Hematopoietic multipotent progenitor cell treated with erythropoietin and hydrocortisone succinate and interleukin-3 and kit ligand, for 4 days (in vitro differentiated cells): ENCODE data around the gene PTPRQ.

Experiments used
- DNase-seq: peaks from one replicate; pipeline ENCODE4 v3.0.0-alpha.2; 2015

PTPRQ gene

DNA sequence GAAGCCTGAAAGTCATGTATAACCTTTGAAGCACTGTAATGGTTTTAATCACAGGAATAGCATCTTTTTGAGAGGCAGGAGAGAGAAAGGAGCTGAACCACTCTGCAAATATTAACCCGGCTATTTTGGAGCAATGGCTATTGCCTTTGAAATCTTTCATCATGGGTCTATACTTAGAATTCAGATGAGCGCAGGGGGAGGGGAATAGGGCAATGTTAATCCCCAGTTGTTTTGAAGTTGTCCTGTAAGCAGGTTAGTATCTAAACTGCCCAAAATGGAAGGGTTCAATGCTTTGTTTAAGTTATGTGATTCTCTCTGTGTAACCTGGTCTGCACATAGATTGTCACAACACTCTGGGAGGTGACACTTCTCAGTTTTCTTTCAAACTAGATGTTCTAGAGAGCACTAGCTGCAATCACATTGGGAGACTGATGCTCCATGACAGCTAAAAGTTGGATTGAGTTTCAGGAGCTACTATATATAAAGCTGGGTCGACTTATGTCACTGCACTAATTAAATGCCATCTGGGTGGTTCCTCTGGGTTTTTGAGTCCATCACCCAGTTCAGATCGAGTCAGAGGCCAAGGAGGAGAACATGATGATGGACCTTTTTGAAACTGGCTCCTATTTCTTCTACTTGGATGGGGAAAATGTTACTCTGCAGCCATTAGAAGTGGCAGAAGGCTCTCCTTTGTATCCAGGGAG, 263.2 kb downstream of the PTPRQ start, which contains the start of gene MYF6:
Gene MYF6, plus strand, starts transcription at position 509 of the 704 bp plus-strand sequence. Its CDS starts 86 bp downstream, at position 595.
- no peak for DNase-seq

DNA sequence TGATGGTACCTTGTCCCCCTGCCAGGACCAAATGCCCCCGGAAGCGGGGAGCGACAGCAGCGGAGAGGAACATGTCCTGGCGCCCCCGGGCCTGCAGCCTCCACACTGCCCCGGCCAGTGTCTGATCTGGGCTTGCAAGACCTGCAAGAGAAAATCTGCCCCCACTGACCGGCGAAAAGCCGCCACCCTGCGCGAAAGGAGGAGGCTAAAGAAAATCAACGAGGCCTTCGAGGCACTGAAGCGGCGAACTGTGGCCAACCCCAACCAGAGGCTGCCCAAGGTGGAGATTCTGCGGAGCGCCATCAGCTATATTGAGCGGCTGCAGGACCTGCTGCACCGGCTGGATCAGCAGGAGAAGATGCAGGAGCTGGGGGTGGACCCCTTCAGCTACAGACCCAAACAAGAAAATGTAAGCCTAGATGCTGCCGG, 263.8 kb downstream of the PTPRQ start:
- DNase-seq = no peak

DNA sequence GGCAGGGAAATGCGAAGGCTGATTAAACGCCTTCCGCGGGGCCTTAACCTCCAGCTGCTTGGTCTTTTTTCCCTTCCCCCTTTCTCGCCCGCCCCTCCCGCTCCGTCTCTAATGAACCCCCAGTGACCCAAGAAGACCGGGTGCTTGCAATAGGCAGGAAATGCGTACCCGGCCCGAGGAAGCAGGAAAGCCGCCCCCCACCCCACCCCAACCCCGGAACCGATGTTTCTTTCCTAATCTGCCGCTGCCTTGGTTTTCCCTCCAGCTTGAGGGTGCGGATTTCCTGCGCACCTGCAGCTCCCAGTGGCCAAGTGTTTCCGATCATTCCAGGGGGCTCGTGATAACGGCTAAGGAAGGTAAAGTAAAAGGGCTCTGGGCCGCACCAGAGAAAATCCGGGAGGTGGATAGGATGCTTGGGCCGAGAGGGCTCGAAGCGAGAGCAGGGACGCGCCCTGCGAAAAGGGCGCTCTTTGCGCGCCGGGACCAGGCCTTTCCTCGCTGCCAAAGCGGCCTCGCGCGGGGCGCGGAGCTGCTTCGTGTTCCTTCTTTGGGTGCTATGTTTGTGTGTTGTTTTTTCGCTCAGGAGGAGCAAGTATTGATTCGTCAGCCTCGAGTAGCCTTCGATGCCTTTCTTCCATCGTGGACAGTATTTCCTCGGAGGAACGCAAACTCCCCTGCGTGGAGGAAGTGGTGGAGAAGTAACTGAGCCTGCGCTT, 264.4 kb downstream of the PTPRQ start:
- peak; percentile 5 for DNase-seq

DNA sequence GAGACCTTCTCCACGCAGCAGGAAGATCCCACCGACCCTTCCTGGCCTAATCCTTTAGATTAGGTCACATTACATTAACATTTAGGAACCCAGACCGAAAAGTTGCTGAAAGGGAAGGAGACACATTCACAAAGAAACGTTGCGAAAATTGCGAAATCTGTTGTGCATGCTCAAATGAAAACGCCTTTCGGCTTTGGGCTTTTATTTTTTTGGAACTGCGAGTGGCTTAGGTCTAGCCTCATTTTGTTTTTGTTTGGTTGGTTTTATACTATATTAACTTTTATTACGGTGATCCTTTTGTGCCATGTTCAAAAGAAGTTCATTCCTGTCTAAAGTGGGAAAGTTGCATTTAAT, 264.9 kb downstream of the PTPRQ start:
- peak; percentile 23 for DNase-seq

DNA sequence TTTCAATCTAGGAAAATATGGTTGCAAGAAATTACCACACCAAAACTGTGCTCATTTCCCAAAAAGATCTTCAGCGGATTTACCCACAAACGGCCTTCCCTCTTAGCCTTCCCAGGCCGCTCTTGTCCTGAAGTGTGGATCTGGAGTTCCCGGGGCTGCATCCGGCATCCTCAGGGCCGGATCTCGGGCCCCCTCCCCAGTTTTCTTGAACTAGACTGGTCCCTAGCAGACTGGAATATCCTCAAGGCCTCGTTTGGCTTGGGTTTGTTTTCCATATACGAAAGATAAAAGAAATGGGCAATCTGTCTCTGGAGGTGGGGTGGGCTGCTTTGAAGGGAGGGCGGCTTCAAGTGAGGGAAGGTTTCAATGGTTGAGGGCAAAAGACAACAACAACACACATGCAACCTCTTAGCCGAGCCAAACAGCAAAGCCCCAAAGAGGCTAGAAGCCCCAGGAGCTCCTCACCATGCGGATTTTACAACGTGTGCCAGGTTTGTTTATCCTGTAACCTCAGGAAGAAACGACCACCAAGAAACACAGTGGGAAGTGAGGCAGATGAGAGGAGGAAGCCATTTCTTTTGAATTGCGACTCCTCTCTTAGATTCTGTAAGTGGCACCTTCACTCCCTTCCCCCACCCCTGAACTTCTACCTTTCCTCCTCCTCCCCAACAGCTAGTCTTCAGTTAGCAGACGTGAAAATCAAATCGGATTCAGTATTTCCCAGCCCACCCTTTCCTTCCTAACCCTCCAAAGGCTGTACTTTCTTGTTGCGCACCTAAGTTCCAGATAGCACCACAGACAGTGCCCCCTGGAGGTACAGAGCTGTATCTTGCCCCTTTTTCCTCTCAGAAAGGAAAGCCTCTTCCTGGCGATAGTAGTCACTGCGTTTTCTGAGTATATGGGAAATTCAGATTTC, 266.0 kb downstream of the PTPRQ start:
- DNase-seq = peak; percentile 53

DNA sequence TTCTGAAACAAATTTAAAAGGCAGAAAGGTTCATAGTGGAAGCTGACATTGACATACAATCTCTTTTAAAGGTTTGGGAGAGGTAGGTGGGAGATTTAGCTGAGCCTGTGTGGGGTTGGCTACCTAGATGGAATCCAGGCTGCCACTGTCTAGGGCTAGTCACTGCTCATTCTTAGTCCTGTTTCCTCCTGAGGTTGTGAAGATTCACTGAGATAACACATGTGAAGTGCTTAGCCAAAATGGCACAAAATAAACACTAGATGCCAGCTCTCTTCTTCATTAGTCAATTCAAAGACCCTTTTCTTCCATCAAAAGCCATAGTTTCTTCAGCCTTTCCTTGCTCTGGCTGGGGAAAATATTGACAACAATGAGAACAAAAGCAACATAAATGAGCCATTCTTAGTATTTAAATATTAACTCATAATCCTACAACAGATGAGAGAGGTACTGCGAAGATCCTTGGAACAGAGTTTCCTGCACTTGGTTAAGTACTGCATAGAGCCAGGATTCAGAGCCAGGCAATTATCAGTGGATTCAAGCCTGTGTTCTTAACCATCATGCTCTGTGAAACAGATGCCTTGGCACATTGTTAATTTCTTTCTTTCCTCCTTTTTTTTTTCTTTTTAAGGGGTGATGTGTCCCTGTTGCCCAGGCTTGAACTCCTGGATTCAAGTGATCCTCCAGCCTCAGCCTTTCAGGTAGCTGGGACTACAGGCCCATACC, 266.9 kb downstream of the PTPRQ start:
- no peak for DNase-seq

DNA sequence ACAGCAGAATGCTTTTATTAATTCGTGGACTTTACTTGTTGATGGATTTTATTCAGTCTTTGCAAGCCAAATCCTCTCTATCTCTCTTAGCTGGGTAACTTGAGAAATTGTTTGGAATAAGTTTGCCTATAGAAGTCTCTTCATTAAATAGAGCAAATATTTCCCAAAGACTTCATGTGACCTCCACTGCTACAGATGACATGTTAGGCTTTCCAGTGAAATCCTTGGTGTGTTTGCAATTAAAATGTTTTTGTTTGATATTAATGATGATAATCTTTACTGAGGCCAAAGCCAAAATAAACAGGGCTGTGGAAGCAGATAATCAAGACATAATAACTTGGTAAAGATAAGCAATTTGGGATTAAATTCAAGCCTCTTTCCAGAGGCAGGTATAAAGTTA, 267.8 kb downstream of the PTPRQ start:
- no peak for DNase-seq

DNA sequence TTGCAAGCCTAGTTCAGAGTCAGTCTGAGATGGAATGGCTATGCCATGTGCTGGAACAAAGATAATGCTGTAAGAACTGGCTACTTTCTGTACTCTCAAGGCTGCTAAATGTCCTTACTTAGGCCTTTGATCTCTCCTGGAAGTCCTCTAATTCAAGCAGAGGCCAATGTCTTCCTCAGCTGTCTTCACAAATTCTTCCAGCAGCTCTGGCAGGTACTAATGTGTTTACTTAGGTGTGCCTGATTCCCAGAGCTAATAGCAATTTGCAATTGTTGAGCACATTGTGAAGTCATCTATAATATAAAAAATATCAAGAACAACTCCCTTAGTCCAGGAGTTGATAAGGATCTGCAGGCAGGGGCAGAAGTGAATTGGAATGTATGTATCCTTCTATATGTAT, 268.8 kb downstream of the PTPRQ start:
- DNase-seq = no peak

DNA sequence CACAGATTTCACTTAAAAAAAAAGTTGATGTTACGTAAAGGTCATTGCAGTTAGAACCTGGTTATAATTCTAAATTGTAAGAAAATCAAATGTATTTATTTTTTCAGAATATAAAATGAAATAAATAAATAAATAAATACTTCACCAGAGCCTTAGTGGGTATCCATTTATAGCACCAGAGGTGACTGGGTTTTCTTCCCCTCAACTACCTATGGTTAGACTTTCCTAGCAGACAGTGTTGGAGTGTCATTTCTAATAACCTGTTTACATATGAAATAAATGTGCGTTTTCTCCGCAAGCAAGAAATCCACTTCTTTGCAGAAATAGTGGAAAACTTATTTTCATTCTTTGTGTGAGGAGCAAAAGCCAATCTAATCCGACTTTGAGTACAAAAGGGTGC, 269.4 kb downstream of the PTPRQ start:
- DNase-seq = no peak

DNA sequence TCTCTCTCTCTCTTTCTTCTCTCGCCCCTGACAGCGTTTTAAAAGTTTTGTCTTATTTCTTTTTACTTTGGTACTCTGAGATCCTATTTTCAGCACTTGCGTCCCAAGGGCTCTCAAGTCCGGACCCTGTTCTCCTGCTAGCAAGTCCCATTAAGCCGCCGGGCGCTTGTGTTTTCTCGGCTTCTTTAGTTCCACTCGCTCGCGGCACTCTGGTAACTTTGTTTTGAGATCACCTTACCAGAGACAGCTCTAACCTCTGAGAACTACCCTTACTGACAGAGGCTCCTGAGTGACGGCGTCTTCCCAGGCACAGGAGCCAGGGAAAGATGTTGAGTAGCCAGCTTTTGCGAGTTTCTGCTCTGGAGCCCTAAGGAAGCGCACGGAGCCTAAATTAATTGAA, 270.0 kb downstream of the PTPRQ start:
- no peak for DNase-seq

DNA sequence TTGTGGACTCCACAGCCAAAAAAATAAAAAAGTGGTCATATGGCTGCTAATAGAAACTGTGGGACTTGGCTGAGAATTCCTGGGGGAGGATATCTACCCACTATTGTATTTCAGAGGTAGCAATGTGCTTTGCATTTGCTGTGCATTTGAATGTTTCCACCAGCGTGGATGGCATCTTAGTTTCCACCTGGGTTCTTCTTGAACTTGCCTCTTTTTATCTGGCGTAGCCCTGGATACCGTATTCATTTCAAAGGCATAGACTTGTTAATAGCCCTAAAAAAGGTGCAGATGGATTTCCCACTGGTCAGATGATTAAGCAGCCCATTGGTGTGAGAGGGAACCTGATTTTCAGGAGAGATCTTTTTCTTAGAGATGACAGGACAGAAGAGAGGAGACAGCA, 270.8 kb downstream of the PTPRQ start:
- DNase-seq = no peak

DNA sequence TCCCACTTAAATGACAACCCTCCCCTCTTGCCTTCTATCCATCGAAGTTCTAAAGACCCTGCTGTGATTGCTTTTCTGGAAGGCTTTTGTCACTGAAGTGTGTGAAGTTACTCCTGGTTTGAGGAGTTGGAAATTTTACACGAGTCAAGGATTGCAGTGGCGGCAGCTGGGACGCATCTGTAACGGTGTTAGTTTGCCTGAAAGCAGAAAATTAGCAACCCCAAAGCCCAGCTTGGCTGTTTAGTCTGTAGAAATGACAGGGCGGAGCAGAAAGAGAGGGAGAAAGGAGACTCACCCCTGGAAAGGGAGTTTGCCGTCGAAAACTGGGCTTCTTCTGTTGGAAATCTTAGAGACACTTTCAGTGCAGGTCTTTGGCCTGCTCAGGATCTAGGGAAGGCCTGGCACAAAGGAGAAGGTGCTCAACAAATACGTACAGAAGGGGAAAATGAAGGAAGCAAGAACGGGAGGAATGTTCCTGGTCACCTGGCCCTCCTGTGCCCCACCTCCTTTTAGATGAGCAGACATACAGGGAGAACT, 271.7 kb downstream of the PTPRQ start:
- DNase-seq = no peak

DNA sequence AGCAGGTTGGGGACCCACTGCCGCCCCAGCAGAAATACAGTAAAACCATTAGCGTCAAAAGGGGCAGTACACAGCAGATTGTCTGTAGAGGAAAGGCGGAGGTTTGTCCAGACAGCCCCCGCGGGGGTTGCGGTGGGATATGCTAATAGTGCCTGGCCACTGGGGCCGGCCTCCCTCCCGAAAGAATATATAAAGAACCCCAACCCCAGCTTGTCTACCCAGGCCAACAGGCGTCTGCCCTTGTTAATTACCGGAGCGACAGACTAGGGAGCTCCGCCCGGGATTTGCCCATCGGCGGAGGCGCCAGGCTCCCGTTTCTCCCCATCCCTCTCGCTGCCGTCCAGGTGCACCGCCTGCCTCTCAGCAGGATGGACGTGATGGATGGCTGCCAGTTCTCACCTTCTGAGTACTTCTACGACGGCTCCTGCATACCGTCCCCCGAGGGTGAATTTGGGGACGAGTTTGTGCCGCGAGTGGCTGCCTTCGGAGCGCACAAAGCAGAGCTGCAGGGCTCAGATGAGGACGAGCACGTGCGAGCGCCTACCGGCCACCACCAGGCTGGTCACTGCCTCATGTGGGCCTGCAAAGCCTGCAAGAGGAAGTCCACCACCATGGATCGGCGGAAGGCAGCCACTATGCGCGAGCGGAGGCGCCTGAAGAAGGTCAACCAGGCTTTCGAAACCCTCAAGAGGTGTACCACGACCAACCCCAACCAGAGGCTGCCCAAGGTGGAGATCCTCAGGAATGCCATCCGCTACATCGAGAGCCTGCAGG, 272.8 kb downstream of the PTPRQ start, which contains the start of gene MYF5:
Gene MYF5, plus strand, starts transcription at position 217 of the 774 bp plus-strand sequence. Its CDS starts 152 bp downstream, at position 369.
- no peak for DNase-seq

DNA sequence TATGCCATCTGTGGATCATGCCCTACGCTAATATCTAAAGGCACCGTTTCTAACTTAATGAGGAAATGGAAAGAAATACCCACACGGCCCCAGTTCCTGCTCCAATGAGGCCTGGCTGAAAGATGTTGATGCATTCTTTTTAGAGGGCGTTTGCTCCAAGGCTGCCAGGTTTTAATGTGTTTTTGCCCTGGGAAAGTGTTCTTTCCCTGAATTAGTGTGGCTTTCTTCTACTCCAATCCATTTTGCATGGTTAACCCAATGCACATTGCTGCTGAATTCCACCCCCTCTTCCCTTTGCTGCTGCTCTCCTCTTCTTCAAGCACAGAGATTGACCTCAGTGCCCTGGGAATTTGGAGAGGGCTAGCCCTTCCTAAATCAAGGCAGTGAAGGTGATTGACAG, 273.8 kb downstream of the PTPRQ start:
- no peak for DNase-seq

DNA sequence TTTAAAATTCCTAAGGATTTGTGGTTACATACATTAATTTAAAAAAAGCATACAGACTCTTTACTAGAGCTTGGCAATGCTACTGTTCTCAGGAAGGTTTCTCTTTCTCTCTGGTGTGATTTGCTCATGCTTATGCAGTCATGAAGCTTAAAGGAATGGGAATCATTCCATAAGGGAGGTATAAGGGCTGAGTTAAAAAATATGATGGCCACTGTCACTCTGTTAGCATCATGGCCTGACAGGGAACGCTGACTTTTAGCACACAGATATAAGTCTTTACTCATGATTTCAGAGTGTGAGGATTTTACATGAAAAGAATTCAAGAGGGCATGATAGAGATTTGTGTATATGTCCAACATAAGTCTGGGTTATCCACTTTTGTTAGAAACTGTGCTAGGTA, 276.5 kb downstream of the PTPRQ start:
- DNase-seq = no peak

DNA sequence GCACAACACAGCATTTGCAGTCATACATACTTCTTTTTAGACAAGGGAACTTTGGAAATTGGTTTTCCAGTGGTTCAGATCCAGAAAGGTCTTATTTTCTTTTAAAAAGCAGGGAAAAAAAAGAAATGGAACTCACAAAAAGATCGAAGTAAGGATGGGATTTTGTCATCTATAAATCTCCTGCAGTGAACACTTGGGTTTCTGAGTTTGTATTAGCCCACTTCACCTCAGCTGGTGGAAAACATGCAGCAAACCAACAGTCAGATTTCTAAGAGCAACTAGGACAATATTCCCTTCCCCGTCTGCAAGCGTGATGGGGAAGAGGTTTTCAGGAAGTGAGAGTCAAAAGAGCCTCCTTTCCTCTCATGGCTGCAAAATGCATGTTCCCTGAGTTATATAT, 277.3 kb downstream of the PTPRQ start:
- DNase-seq = no peak
